H4 (cell line): Measurements from ENCODE around the gene SRMS. TPM values are rescaled to one million over a fixed set of nuclear protein-coding genes. Genes with fewer than 3 reads are reported as not detected.

Experiments
- DNase-seq: peaks from one replicate; pipeline ENCODE4 v3.0.0-alpha.2; 2015; ENCODE audit warnings: low spot score
- total RNA-seq: library from RNA; depleted of rRNA; stranded (reverse); fragments of >200 nt; shearing (Covaris generic); gene quantifications from 2 replicates; pipeline ENCODE4 v1.2.3, GENCODE V29; 2014; rRNA removed

The SRMS gene
- total RNA-seq, 1 experiment from 2014 or later = not detected

- no peak for DNase-seq
Observed at GRCh38 chr20:63491635-63492230, 55.8 kb downstream of the SRMS start.

GRCh38 chr20:63491078-63491477 is 56.5 kb downstream of the SRMS start:
- DNase-seq = no peak

Other genes with a start within 250 kb of the SRMS start
- gene CHRNA4, start 186.4 kb downstream of the SRMS start, total RNA-seq = not detected in 2 replicates
- 3.4 and 6.6 TPM in 2 replicates for gene KCNQ2, start 75.1 kb downstream of the SRMS start, total RNA-seq
- 181 and 233 TPM in 2 replicates for gene EEF1A2, start 48.7 kb downstream of the SRMS start, total RNA-seq
- 93.2 and 126 TPM in 2 replicates for gene PPDPF, start 27.0 kb downstream of the SRMS start, total RNA-seq
- gene PTK6, start 10.4 kb downstream of the SRMS start, total RNA-seq = not detected in 2 replicates
- not detected in 2 replicates for gene FNDC11, start 6.4 kb upstream of the SRMS start, total RNA-seq
- gene HELZ2, start 26.5 kb upstream of the SRMS start, total RNA-seq = 12.3 and 23.2 TPM in 2 replicates
- gene GMEB2, start 79.4 kb upstream of the SRMS start, total RNA-seq = 5.5 and 6.0 TPM in 2 replicates
- 9.4 and 18.9 TPM in 2 replicates for gene STMN3, start 105.7 kb upstream of the SRMS start, total RNA-seq
- 8.6 and 11.6 TPM in 2 replicates for gene RTEL1, start 110.6 kb upstream of the SRMS start, total RNA-seq
- gene TNFRSF6B, start 148.9 kb upstream of the SRMS start, total RNA-seq = 0.10 and 0.39 TPM in 2 replicates
- 24.6 and 36.0 TPM in 2 replicates for gene ARFRP1, start 160.2 kb upstream of the SRMS start, total RNA-seq
- 5.4 and 9.4 TPM in 2 replicates for gene ZGPAT, start 160.3 kb upstream of the SRMS start, total RNA-seq
- gene LIME1, start 188.9 kb upstream of the SRMS start, total RNA-seq = 0.27 and 0.68 TPM in 2 replicates
- 12.9 and 18.8 TPM in 2 replicates for gene SLC2A4RG, start 192.0 kb upstream of the SRMS start, total RNA-seq